ENCODE measurements around the gene STUB1.
A peak's percentile ranks its signal among the peaks of the same experiment; 100 is the strongest.

Gene STUB1

DNA sequence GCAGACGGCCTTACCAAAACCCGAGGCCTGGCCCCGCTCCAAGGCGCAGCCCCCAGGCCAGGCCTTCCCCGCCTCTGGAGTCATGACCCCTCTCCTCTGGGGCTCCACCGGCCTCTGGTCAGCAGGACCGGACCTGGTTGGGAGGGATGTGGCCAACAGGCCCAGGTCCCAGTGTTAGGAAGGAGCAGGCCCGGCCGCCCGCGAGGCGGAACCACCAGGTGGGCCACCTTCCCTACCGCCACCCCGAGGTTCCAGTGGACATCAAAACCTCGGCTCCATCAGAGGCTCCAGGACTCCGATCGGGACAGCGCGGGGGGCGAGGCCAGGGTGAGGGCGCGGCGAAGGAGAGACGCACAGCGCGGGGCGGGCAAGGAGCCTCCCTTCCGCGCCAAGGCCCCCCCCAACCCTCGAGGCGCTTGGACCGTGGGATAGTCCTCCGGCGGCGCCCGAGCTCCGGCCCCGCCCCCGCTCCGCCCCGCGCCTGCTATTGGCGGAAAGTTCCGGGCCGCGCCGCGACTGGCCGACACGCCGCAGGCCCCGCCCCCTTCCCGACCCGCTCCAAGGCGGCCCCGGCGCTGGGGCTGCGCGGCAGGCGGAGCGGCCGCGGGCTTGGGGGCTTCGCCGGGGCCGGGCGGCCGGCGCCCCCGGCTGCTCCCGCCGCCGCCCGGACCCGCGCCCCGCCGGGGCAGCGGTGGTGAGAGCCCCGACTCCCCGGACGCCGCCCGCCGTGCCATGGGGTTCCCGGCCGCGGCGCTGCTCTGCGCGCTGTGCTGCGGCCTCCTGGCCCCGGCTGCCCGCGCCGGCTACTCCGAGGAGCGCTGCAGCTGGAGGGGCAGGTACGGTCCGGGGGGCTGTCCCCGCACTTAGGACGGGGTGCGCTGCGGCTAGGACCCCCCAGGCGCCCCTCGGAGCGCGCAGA lies 34.6 kb downstream of the STUB1 start, which contains the start of gene METRN:
TSS of gene METRN (plus strand) at position 561 of the 919 bp plus-strand sequence. CDS start at position 733, 172 bp downstream.
- peak; percentile 54 for DNase-seq

DNA sequence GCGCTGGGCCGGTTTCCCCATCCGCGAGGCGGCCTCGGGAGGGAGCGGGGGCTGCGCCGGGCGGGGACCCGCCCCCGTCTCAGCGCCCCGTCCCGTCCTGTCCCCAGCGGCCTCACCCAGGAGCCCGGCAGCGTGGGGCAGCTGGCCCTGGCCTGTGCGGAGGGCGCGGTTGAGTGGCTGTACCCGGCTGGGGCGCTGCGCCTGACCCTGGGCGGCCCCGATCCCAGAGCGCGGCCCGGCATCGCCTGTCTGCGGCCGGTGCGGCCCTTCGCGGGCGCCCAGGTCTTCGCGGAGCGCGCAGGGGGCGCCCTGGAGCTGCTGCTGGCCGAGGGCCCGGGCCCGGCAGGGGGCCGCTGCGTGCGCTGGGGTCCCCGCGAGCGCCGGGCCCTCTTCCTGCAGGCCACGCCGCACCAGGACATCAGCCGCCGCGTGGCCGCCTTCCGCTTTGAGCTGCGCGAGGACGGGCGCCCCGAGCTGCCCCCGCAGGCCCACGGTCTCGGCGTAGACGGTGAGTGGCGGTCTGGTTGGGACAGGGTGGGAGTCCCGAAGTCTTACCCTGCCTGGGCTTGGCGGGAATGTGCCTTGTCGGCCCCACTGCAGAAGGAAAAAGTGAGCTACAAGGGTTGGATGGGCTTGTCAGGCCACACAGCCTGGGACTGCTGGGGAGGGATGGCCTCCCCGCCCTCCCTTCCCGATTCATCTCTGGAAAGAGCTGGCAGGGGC lies 35.4 kb downstream of the STUB1 start:
- DNase-seq, result no peak

DNA sequence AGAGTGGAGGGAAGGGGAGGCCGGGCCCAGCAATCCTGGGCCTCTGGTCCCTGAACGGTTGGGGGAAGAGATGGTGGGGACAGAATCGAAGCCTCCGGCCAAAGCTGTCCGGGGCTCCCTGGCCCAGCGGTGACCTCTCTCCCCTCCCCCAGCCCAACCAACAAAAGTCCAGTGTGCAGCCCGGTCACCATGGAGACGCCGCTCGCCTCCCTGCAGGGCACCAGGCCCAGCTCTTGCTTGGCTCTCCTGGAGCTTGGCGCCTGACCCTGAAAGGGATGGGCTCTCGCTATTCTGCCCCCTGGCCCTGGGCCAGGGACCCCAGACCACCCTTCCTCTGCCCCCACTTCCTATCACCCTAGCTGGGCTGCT lies 36.0 kb downstream of the STUB1 start:
- no peak for DNase-seq

DNA sequence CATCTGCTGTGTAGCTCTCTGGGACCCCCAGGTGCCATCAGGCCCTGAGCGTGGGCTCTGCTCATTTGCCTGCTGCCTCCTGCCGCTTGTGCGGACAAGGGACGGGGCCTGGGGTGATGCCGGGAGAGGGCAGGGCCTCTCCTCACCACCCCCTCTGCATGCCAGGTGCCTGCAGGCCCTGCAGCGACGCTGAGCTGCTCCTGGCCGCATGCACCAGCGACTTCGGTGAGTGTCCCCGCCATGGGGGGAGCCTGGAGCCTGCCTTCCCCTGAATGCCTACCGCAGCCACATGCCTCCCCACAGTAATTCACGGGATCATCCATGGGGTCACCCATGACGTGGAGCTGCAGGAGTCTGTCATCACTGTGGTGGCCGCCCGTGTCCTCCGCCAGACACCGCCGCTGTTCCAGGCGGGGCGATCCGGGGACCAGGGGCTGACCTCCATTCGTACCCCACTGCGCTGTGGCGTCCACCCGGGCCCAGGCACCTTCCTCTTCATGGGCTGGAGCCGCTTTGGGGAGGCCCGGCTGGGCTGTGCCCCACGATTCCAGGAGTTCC lies 36.6 kb downstream of the STUB1 start:
- DNase-seq, result no peak

DNA sequence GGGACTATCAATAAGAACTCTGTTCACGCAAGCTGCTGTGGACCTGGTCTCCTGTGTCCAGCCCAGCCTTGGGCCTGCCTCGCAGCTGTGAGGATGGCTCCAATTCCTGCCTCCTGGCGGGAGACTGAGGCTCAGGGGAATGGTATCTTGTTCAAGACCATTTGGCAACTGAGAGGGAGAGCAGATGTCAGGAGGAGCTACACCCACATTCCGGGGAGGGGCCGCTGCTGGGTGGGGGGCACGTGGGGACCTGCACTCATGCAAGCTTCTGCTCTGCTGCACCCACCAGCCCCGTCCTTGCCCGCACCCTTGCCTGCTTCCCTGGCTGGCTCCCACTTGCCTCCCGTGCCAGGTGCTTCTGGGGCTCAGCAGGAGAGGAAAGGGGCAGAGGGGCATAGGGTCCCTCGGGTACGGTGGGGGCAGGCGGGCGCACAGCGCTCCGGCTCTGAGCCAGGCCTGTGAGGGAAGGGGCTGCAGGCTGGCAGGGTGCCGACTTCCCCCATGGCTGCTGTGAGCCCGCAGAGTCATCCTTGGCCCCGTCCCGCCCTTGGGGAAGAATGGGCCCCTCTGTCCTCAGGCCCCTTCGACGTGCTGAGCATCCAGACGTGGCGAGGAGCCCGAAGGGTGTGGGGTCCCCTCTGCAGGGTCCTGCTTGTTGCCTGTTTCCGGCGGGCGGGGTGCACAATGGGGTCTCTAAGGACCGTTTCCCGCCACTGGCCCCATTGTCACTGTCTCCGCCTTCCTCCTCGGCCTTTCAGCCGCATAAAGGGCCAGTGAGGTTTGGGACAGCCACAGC lies 37.4 kb downstream of the STUB1 start:
- no peak for DNase-seq

DNA sequence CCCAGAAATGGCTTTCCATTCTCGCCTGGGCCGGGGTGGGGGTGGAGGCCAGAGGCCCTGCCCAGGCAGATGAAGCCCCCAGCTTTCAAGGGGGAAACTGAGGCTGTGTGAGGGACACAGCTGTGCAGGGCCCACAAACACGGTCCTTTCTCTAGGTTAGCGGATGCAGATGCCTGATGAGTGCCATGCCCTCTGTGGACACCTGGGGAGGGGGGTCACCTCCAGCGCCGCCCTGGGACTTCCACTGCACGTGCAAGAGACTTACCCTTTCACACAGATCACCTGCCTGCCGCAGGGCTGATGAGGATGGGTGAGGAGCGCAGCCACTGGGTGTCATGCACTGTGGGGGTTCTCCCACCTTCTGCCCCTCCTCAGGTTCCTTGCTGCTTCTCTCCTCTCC lies 38.2 kb downstream of the STUB1 start:
- no peak for DNase-seq

DNA sequence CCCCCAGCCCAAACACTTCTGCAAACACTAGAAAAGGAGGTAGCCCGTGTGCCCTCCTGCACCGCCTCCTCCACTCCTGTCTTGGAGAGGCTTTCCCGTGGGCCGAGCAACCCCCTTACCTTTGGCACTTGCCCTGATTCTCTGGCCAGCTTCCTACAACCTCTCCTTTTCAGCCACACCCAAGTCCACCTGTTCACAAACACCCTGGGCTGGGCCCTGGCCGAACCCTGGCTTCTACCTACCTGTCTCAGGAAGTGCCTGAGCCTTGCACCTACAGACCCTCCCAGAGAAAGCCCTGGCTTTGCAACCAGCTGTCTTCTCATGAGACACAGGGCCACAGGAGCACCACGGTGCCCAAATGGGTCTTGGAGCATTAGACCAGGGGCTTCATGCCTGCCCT lies 38.7 kb downstream of the STUB1 start:
- no peak for DNase-seq

DNA sequence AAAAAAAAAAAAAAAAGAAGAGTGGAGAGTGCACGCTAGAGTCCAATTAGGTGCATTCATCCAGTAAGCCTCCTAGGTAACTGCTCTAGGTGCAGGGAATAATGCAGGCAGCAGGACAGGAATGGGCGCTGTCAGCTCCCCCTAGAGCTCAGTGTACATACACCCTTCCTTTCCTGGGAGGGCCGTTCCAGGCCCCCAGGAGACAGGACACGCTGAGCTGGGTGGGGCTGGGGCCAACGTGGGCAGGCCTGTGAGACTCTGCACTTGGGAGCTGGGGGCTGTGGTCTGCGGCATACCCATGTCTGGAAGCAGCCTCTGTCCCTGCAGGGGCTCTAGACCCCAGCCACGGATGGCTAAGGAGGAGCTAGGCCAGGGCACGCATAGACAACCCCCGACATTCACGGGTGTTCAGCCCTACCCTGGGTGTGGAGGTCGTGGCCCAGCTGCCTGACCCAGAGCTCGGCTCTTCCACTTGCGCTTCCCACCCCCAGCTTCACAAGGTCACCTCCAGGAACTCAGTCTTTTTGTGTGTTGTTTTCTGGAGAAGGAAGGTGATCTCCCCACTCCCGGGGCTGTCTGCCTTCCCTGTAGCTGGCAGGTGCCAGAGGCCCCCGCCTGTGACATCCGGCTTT lies 39.7 kb downstream of the STUB1 start:
- DNase-seq, result no peak

DNA sequence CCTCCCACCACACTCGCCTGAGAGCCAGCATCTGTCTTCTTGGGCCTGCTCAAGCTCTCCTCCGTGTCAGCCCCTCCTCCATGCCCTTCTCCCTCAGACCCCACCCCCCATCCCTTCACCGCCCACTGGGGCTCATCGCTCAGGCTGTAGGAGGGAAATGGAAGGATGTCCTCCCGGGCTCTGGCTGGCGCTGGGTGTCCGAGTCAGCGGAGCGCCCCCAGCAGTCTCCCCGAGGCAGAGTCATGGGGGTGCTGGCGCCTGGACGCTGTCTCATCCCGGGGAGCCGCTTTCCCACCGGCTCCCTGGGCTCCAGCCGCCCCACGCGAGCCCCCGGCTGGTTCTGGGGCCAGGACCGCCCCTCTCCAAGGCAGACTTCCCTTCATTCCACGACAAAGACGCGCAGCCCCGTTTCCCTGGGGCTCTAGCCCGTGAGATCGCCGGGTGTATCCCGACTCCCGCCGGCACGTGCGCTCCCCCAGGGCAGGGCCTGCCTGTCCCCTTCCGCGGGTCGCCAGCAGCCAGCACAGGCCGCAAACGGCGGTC lies 40.3 kb downstream of the STUB1 start:
- DNase-seq, result peak; percentile 20

DNA sequence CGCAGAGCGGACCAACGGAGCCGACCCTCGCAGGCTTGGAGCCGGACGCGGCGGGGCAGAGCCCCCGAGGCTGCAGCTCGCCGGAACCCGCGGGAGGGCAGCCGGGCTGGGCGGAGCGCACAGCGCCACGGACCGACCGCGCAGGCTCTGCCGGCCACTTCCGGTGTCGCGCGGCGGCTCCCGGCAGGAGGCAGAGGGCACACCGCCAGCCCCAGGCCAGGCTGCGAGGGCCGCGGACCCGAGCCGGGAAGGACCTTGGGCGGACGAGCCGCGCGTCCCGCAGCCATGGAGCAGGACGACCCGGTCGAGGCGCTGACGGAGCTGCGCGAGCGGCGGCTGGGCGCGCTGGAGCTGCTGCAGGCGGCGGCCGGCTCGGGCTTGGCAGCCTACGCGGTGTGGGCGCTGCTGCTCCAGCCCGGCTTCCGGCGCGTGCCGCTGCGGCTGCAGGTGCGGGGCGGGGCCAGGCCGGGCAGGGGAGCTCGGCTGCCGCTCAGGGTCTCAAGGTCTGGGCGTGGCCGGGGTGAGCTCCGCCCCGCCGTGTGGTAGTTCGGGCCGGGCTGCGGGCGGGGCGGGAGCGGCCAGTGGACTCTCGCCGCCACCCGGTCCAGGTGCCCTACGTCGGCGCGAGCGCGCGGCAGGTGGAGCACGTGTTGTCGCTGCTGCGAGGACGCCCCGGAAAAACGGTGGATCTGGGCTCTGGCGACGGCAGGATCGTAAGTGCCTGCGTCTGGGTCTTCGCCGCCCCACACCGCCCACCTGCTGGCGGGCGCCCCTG lies 41.0 kb downstream of the STUB1 start, which contains the start of gene ANTKMT:
TSS of gene ANTKMT (plus strand) at position 157 of the 775 bp plus-strand sequence. CDS start at position 286, 129 bp downstream.
- DNase-seq, result peak; percentile 42

DNA sequence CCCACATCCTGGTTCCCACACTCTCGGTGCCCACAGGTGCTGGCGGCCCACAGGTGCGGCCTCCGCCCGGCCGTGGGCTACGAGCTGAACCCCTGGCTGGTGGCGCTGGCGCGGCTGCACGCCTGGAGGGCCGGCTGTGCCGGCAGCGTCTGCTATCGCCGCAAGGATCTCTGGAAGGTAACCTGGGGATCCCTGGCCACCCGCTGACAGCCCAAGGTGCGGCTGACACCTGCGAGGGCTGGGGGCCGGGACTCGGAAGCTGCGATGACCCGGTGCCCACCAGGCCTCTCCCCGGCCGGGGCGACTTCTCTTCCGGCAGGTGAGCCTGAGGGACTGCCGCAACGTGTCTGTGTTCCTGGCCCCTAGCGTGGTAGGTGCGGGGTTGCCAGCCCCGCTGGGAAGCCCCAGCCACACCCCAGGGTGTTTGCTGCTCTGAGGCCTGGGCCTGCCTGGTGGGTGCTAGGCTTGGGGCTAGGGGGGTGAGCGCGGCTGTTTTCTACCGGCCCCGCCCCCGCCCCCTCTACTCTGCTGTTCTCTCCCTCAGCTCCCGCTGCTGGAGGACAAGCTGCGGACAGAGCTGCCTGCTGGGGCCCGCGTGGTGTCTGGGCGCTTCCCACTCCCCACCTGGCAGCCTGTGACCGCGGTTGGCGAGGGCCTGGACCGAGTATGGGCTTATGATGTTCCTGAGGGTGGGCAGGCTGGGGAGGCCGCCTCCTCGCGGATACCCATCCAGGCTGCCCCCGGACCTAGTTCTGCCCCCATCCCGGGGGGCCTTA lies 41.7 kb downstream of the STUB1 start:
- no peak for DNase-seq

DNA sequence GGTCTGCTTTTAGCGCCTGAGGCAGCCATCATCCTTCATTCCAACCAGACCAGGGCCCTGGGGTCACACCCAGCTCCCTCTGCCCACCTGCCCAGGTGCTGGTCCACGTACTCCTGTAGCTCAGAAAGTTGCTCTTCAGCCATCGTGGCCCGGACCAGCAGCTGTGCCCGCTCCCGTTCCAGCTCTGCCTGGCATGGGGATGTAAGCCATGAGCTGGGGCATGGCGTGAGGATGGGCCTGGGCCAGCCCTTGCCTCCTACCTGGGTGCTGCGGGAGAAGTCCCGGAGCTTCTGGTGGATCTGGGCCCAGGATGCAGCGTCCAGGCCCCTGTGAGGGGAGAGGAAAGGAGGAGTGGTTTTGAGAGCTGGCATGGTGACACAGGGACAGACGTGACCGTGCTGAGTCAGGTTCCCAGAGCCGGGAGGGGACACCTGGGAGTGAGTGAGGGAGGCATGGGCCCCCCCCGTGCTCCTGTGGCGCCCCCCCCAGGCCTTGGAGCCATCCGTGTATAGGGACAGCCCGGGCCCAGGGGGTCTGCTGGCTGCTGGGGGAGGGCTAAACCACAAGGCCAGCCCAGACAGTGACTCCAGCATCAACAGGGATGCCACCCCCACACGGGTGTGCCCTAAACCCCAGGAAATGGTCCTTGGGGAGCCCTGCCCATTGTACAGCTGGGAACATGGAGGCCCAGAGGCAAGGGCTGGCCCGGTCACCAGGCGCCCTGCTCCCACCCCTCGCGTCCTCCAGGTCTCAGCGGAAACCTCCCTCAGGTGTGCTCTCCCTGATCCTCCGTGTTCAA lies 42.8 kb downstream of the STUB1 start:
- DNase-seq, result no peak

DNA sequence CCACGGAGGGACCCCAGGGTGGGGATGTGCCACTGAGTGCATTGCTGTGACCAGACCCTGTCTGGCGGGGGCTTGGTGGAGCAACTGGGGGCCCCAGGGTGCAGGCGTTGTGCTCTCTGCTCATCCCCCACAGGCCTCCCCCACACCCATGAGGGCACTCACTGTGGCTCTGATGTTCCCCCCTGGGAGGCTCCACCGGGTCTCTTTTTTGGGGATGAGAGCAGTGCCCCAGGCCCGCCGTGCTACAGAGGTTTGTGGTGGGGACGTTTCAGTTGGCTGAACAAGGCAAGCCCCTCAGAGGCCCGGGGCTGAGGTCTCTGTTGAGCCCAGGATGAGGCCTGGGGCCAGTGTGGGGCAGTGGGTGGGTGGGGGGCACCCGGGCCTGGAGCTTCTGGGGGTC lies 43.5 kb downstream of the STUB1 start:
- DNase-seq, result no peak

DNA sequence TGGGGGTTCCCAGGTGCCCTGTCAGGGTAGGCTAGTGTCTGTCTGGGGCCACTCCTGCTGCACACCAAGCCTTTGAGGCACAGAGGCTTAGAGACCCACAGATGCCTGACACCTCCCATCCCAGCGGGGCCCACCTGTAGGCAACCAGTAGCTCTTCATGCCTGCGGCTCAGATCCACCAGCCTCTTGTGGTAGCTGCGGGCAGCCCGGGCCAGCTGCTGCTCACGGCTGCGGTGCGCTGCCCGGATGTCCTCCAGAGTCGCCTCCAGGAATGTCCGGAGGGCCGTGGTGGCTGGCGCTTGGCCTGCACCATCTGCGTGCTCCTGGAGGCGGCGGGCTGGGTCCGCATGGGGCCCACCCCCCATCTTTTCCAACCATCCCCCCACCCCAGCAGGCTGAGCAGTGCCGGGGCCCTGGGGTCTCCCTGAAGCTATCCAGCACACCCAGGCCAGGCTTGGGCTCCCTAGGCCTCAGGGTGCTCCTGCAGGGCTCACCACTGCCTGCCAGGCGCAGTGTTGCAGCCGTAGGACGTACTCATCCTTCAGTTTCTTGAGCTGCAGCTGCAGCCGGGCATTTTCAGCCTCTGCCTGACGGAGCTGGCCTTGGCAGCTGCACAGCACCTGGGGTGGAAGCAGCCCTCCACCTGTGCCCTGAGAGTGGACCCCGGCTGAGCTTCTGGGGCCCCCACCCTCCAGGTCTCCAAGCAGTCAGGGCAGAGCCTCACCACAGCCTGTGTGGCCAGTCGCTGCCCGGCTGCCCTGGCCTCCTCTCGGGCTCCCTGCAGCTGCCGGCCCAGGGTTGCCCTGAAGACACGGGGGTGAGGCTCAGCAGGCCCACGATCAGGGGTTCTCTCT lies 44.2 kb downstream of the STUB1 start:
- DNase-seq, result no peak

DNA sequence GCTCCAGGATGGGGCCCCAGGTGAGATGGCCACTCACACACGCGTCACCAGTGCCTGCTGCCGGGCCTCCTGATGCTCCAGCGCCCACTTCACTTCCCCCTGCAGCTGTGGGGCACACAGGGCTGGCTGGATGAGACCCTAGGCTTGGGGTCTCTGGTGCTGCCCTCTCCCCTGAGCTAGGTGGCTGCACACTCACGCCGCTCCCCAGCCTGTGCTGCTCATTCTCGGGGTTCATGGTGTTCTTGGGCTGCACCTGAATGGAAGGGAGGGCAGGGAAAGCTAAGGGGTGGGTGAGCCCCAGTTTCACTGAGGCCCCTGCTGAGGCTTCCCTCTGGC lies 44.8 kb downstream of the STUB1 start:
- no peak for DNase-seq

DNA sequence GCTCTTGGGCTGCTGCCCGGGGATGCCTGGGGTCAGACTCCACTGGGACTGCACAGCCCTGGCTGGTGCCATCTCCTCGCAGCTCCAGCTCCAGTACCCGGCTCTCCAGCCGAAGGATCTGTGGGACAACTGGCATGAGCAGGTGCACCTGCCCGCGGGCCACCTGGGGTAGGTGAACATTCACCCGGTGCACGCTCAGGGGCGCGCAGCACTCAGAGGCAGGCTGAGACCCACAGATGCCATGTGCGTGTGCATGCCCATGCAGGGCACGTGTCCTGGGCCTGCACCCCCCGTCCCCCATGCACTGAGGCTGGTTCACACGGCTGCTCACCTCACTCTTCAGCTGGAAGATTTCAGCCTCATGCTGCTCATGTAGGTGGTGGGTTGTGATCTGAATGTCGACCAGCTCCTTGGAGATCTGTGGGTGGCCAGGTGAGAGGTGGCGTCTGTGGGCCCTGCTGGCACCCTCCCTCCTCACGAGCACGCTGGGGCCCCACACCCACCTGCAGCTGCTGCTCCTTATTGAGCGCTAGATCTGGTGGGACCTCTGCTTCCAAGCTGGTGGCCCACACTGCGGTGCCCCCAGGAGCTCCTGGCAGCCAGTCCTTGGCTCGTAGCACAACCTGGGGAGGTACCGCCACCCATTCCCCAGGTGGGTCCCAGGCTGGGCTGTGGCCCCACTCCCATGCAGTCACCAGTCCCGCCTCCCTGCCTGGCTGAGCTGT lies 45.4 kb downstream of the STUB1 start:
- no peak for DNase-seq

DNA sequence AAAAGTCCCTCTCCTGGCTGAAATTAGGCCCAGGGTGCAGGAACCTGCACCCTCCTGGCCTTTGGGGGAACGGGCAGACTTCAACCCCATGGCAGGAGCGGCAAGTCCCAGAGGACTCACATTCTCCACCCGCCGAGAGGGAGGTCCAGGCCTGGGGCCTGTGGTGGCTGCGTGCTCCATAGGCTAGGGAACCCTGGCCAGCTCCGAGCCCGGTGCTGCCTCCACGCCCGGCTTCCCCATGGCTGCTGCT lies 45.9 kb downstream of the STUB1 start:
- DNase-seq, result no peak

Data from NCI-H446 treated with DMSO at 0.1 percent for 48 hours (cell line).